Measurements from ENCODE around the gene OBP2B.
A peak's percentile ranks its signal among the peaks of the same experiment; 100 is the strongest.
"Not testable (repeated sequence)": the region's sequence is repeated elsewhere in the genome, so short reads cannot be mapped to it uniquely, and the experiment has no call there.

The OBP2B gene, protein sequence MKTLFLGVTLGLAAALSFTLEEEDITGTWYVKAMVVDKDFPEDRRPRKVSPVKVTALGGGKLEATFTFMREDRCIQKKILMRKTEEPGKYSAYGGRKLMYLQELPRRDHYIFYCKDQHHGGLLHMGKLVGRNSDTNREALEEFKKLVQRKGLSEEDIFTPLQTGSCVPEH

DNA sequence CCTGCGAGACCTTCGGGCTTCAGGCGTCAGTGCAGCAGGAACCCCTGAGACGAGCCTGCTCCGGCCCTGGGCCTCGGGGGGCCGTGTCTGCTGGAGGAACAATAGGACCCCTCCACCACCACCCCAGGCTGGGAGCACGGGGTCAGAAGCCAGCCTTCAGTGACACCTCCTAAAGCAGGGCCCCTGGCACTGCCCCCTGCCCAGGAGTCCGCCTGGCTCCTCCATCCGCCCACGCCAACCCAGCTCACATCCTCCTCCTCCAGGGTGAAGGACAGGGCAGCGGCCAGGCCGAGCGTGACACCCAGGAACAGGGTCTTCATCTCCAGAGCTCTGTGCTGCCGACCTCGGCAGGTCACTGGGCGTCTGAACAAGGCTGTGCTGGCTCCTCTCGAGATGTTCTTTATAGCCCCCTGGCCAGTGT is at the start of gene OBP2B:
Gene OBP2B, minus strand, starts transcription at position 371 of the 421 bp plus-strand sequence. Its CDS starts 51 bp downstream, at position 320.
- not testable (repeated sequence) for DNase-seq (ENCODE audit: low read depth)

DNA sequence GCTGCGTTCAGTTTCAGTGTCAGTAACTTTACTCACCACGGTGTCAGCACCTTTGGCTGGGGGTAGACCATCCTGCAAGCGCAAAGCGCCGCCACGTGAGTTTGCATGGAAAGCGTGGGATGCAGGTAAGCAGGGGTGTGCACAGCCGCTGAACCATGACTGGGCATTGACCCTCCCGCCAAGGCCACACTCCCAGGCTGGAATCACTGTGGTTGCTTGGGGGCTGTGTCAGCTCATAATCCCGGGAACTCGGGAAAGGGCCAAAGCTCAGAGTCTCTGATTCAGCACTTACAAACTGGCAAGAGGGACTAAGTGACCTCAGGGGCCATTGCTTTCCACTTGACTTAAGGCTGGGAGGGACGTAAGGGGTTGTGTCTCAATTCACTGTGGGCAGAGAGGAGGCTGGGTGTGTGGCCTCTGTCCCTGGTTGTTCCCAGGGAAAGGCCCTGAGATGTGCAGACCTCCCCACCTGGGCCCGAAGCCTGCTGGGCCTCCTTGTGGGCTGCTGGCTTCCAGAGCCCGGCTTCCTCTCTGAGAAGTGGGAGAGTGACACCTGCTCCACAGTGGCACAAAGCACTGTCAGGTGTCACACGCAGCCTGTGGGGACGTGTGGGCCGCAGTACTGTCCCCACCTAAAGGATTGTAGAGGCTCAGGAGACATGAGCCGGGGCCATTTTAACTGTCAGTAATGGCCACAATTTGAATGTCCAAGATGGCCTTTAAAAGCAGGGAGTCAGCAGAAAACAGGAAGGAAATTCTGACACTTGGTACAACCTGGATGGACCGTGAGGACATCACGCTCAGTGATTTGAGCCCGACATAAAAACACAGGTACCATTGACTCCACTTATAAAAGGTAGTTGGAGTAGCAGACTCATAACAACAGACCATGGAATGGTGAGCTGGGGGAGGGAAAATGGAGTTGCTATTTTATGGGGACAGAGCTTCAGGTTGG is 49.3 kb upstream of the OBP2B start:
- no peak for DNase-seq (ENCODE audit: low read depth)

DNA sequence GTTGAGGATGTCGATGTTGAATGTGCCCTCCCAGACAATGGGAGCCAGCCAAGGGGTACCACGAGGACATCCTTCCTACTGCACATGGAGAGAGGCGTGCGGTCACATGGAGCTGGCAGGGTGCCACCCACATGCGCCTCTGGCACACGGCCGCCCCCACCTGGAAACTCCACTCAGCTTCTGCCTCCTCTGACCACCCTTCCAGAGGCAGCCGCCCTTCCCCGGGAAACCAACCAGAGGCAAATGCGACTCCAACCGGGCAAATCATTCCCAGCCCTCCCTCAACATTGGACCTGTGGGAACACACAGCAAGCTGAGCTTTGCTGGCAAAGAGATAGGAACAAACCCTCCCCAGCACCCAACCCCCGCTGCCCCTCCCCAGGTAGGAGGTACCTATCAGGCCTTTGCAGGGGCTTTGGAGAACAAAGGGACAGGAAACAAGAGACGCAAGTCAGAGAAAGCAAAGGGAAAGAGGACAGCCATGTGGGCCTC is 48.5 kb upstream of the OBP2B start:
- no peak for DNase-seq (ENCODE audit: low read depth)

DNA sequence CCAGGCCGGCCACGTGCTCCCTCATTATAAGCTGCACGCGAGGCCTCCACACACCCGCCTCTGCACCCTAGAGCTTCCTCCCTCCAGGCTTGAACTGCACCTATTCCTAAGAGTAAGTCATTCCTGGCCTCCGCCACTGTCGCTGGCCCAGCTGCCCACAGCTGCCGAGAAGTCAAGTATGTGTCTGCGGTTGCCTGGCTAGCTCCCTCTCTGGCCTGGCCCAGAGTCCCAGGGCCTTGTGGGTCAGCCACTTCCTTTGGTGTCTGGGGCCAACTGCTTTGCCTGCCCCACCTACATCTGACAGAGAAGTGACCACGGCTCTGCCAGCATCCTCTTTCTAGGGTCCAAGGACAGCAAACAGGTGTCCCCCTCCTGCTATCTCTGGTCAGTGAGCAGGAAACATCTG is 47.6 kb upstream of the OBP2B start:
- no peak for DNase-seq (ENCODE audit: low read depth)

DNA sequence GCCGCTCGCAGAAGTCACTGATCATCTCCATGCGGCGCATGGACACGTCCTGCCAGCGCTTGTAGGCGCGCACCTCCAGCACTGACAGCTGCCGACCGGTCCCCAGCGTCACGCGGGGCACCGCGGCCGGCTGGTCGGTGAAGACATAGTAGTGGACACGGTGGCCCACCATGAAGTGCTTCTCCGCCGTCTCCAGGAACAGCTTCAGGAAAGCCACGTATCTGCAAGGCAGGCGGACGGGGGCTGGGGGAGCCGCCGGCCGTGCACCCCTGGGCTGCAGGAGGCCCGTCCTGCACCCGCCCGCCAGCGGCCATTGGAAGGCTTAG is 47.0 kb upstream of the OBP2B start:
- no peak for DNase-seq (ENCODE audit: low read depth)

DNA sequence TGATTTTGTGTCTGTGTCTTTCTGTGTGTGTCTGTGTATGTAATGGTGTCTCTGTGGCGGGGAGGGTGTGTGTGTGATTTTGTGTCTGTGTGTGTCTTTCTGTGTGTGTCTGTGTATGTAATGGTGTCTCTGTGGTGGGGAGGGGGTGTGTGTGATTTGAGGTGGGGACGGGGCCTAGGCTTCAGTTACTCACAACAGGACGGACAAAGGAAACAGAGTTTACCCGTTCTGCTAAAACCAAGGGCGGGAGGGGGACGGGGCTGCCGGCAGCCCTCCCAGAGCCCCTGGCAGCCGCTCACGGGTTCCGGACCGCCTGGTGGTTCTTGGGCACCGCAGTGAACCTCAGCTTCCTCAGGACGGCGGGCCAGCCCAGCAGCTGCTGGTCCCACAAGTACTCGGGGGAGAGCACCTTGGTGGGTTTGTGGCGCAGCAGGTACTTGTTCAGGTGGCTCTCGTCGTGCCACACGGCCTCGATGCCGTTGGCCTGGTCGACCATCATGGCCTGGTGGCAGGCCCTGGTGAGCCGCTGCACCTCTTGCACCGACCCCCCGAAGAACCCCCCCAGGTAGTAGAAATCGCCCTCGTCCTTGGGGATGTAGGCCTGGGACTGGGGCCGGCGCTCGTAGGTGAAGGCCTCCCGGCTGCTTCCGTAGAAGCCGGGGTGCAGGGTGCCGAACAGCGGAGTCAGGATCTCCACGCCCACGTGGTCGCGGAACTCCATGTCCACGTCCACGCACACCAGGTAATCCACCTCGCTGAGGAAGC is 46.5 kb upstream of the OBP2B start:
- DNase-seq (ENCODE audit: low read depth): no peak

DNA sequence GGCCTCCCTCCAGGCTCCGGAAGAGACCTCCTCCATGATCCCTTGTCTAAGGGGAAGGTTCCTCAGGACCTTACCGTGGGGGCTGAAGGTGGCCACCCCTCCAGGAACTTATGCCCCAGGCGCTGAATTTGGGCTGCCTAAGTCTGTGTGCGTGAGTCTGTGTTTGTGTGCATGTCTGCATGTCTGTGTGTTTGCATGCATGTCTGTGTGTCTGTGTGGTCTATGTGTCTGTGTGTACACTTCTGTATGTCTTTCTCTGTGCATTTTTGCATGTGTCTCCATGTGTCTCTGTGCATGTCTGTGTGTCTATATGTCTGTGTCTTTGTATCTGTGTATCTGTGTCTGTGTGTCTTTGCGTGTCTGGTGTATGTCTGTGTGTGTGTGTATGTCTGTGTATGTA is 45.4 kb upstream of the OBP2B start:
- no peak for DNase-seq (ENCODE audit: low read depth)

DNA sequence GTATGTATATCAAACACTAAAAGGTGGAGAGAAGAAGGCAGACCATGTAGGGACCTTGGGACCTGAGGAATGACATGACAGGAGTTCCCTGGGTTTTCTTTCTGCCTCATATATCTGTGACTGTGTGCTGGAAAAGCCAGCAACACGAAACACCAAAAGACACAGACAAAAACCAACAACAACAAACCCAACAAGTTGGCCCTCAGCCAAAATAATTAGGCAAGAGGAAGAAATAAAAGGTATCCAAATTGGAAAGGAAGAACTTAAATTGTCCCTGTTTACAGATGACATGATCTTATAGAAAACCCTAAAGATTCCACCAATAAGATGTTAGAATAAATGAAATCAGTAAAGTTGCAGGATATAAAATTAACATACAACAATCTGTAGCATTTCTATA is 44.2 kb upstream of the OBP2B start:
- DNase-seq (ENCODE audit: low read depth): no peak

DNA sequence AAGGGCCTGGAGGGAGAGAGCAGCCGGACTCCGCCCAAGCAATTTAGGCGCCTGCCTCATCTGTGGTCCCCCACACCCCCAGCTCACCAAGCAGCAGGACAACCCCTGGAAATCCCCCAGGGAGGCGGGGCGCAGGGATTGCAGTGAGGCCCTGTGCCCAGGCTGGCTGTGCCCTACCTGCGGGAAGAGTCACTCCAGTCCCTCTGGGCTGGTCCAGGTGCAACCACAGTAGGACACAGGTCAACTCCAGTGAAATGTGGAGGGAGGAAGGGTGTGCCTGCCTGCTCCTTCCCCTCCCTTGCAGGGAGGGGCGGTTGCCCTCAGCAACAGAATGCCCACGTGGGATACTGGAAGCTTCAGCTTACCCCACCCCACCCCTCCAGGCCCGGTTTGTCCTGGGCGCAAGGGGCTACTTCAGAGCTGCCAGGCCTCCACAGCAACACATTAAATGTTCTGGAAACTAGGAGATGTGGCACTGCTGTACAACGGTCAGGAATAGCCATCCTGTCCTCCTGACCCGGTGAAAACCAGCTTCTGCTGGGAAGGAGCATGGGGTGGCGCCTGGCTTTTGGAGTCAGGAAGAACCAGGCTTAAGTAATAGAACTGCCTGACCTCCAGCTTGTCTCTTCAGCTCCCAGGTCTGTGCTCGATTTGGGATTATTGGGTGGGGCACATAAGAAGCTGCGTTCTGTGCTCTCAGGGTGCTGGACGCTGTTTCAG is 43.4 kb upstream of the OBP2B start:
- no peak for DNase-seq (ENCODE audit: low read depth)

DNA sequence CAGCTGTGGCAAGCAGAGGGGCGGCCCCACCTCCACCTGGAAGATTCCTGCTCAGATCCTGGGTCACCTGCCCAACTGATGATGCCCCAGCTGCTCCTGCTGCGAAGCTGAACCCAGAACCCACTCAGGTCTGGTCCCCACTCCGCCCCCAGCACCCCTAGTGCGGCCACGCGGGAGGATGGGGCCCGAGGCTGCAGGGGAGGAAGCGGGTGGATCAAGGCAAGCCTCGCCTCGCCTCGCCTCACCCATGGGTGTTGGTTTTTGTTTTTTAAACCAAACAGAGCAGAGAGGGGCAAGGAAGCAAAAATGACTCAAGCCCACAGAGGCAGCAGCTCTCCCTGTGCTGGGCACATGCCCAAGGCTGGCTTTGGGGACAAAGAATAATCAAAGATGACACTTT is 42.7 kb upstream of the OBP2B start:
- DNase-seq (ENCODE audit: low read depth): no peak

DNA sequence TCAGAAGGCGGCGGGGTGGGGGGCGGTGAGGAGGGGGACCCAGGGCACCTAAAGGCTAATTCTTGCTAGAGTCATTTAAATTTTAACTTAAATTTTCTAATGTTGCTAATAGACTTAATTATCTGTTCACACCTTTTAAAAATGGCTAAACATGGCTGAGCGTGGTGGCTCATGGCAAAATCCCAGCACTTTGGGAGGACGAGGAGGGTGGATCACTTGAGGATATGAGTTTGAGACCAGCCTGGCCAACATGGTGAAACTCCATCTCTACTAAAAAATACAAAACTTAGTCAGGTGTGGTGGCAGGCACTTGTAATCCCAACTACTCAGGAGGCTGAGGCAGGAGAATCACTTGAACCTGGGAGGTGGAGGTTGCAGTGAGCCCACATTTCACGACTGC is 42.2 kb upstream of the OBP2B start:
- not testable (repeated sequence) for DNase-seq (ENCODE audit: low read depth)

DNA sequence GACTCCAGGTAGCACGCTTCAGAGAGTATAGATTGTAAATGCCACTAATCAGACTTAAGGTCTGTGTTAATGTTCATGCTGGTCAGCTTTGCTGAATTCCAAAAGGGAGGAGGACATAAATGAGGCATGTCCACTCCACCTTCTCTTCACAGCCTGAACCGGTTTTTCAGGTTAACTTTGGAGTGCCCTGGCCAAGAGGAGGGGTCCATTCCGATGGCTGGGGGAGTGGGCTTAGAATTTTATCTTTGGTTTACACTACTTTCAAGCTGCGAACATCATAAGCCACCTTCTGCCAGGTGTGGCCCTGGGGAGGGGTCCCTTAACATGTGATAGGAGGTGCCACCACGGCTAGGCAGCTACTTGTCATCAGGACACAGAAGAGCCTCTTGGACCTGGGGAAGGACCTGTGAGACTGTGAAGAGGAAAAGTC is 41.7 kb upstream of the OBP2B start:
- no peak for DNase-seq (ENCODE audit: low read depth)

DNA sequence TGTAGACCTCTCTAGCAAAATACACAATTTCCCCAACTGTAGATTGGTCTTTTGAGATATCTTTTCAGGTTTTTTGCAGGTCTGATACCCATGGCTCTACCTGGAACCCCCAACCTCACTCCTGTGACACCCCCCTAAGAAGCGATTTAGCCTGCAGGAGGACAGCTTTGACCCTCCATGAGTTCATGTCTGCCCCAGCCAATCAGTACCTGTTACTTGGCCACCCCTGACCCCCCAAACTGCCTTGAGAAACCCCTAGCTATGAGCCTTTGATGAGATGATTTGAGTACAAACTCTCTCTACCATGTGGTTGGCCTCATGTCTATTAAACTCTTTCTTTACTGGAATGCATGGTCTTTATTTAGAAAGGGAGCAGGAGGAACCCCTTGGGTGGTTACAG is 40.3 kb upstream of the OBP2B start:
- no peak for DNase-seq (ENCODE audit: low read depth)

DNA sequence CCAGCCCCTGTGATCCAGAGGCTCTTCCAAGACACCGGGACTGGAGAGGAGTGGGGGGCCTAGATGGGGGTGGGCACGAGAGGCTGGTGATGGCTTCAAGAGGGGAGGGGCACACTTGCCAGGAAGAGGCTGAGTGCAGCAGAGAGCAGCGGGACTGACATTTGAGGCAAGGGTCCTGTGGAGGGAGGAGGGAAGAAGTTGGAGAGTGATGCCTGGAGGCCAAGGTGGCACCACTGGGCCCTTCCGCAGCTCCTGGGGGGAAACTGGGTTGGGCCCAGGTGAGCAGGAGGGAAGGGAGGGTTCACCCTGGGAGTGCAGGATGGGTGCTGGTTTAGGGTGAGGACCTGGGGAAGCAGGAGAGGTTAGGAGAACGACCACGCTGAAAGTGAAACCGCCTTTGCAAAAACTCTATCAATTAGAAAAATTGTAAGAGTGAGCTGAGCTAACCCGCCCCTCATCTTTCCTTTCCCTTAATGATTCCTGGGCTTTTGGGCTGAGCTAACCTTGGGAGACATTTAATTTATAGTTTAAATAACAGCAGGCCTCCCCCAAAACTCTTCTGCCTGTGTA is 39.8 kb upstream of the OBP2B start:
- no peak for DNase-seq (ENCODE audit: low read depth)

DNA sequence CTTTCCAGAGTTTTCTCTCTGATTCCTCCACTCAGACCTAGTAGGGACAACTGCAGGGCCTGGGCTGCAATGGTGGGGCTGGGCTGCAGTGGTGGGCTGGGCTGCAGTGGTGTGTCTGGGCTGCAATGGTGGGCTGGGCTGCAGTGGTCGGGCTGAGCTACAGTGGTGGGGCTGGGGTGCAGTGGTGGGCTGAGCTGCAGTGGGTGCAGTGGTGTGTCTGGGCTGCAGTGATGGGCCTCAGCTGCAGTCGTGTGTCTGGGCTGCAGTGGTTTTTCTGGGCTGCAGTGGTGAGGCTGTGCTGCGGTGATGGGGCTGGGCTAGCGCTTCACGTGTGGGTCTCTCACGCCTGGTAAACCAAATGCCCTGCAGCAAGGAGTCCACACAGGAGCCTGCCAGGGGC is 38.6 kb upstream of the OBP2B start:
- DNase-seq (ENCODE audit: low read depth): no peak

DNA sequence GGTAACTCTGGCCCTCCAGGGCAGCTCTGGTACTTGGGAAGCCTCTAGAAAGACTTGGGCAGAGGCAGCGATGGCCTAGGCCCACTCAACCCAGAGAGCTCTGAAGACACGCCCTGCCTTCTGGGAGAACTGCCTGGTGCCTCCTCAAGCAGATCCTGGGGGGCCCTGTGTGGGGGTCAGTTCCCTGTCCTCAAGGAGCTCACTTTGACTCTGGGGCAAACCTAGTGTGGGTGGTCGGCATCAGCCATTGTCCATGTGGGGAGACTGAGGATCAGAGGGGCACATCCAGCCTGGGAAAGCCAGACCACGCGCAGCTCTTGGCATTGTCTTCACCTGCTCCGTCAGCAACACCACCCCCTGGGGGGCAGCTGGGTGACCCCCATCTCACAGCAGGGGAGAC is 37.9 kb upstream of the OBP2B start:
- no peak for DNase-seq (ENCODE audit: low read depth)

DNA sequence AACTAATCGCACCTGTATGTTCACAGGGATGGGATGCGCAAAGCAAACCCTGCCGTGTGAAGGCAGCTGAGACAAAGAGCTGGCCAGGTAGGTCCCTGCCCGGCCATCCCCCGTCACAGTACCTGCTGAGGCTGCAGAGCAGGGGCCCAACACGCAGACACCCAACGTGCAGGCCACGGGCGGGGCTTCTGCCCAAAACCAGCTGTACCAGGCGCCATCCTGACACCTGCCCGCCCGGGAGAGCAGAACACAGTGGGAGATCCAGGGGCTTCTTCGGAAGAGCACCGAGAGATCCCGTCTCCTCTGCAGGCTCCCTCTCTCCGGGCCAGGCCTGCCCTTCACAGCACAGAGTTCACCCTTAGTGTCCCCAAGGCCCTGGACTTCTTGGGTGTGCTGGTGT is 37.5 kb upstream of the OBP2B start:
- no peak for DNase-seq (ENCODE audit: low read depth)

DNA sequence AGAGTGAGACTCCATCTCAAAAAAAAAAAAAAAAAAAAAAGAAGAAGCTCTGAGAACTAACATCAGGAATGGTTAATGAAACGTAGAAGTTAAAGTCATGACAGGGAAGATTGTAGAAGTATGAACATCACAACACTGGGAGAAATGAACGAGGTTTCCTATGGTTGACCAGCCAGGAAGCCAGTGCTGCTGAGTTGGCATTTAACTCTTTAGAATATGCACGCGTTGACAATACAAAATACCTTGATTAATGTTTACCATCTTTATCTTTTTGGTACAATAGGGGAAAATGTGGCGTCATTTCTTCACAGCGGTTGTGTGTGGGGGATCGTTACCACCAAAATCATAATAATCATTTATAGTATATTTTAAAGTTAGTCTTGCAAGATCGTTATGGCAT is 33.9 kb upstream of the OBP2B start:
- no peak for DNase-seq (ENCODE audit: low read depth)

DNA sequence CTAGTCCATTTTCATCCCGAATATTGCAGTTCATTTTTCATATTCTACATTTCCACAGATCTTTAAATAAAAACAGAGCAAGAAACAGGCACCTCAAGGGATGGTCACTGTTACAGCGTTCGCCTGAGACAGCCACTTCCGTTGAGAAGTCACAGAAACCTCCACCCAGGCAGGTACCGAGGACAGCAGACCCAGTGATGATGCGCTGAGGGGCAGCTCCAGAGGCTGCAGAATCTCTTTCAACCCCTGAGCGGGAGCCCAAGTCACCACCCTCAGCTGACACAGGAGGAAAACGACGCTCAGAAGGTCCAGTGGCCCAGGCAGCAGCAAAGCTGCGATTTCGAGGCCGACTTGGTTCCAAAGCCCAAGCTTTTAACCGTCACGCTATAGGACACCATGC is 33.2 kb upstream of the OBP2B start:
- DNase-seq (ENCODE audit: low read depth): no peak

DNA sequence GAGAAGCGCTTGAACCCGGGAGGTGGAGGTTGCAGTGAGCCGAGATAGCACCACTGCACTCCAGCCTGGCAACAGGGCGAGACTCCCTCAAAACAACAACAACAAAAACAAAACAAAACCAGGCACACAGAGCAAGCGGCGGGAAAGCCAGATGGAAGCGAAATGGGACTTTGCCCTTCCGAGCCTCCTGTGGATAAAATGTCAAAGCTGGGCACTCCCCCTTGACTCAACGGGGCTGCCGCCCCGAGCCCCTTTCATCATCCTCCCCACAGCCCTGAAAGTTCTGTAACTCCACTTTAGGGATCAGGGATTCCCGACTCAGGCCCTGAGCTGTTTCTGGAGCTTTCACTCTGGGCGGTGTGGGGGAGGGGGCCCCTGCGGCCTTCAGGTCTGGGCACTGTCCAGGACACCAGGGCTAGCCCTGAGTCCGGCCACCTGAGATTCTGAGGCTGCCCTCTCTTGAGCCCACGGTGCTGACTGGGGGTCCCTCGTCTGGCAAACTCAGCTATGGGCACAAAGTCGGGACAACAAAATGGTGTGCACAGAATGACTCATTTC is 30.6 kb upstream of the OBP2B start:
- no peak for DNase-seq (ENCODE audit: low read depth)

DNA sequence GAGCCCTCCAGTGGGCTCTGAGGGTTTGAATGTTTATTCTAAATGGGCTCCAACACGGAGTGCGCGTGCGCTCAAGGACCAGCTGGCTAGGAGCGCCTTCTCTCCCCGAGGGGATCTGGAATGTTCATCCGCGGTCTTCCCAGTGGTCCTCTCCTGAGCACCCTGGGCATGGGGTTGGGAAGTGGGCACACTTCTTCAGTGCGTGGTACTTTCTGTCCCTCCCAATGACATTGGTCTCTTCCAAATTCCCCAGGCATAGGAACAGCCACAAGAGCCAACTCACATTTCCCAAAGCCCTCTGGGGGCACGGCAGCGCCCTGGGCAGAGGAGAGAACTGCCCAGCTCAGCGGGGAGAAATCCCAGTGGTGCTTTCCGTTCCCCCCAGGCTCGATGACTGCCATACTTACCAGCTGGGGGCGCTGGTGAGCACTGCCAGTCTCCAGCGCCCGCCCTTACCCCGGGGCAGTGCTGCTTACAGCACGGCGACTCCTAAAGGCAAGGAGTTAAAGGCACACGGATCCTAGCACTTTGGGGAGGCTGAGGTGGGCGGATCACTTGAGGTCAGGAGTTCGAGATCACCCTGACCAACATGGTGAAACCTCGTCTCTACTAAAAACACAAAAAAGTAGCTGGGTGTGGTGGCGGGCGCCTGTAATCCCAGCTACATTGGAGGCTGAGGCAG is 29.9 kb upstream of the OBP2B start:
- DNase-seq (ENCODE audit: low read depth): peak; percentile 46

All from stimulated activated CD4-positive, alpha-beta T cell treated with anti-CD3 and anti-CD28 coated beads, Interleukin-2, amount 100 ng/mL, for 4 hours (primary cell).